Measurements from ENCODE around the gene ARL3.

DNA sequence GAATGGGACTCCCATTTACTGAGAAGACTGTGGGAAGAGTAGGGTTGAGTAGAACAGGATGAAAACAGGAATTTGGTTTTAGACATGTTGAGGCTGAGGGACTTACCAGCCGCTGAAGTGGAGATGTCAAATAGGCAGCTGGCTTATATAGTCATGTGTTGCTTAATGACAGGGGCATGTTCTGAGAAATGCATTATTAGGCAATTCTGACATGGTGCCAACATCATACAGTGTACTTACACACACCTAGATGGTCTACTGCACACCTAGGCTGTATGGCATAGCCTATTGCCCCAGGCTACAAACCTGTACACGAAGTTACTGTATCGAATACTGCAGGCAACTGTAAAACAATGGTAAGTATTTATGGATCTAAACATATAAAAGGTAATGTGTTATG, 17.5 kb downstream of the ARL3 start:
- no peak for TF ChIP-seq CTCF (IDR thresholded peaks at IDR 0.05)
- TF ChIP-seq POLR2A (IDR thresholded peaks at IDR 0.05): no peak

Measured in esophagus squamous epithelium (tissue), 4 donors.